ENCODE data around the gene APOC1. TPM values are rescaled to one million over a fixed set of nuclear protein-coding genes. Genes with fewer than 3 reads are reported as not detected.
A peak's percentile ranks its signal among the peaks of the same experiment; 100 is the strongest.
"Not testable (repeated sequence)": the region's sequence is repeated elsewhere in the genome, so short reads cannot be mapped to it uniquely, and the experiment has no call there.

APOC1 gene
- total RNA-seq, 1 donor from 2014 or later: 1.2 TPM

GRCh38 chr19:44884566-44884965 is 29.8 kb upstream of the APOC1 start:
- no peak for TF ChIP-seq CTCF (IDR thresholded peaks at IDR 0.05)
- Mint-ChIP-seq H3K4me3 (no peak overlapping the region), H3K27me3 (peaks cover 8% of the 10 kb centered on the region), H3K4me1 (peaks cover 5% of the 10 kb centered on the region), H3K36me3 (ENCODE audit: low read depth) (no peaks in the 10 kb centered on the region), H3K27ac (no peak overlapping the region), H3K9me3 (peaks cover 2% of the 10 kb centered on the region)
- ChIA-PET POLR2A (no interaction called here), CTCF (no interaction called here)
- intact Hi-C loops (cut with micrococcal nuclease): no loop called here
- DNase-seq (no peak), ATAC-seq (ENCODE audit: low read depth) (no peak)

DNA sequence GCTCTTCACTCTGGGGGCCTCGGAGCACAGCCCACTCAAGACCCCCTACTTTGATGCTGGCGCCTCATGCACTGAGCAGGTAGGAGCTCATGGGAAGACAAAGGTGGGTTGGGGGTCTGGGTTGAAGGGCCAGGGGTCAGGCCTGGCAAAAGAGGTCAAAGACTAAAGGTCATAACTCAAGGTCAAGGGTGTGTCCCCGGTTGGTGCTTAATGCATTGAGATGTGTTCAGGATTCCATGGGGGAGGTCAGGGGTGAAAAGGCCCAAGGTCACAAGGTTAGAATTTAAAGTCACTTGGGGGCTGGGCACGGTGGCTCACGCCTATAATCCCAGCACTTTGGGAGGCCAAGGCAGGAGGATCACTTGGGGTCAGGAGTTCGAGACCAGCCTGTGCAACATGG is 28.3 kb upstream of the APOC1 start:
- Mint-ChIP-seq H3K9me3 (peaks cover 2% of the 10 kb centered on the region), H3K36me3 (ENCODE audit: low read depth) (peaks cover 2% of the 10 kb centered on the region), H3K27me3 (peaks cover 5% of the 10 kb centered on the region), H3K4me1 (peaks cover 15% of the 10 kb centered on the region), H3K27ac (no peak overlapping the region), H3K4me3 (no peak overlapping the region)
- CTCF ChIA-PET: no interaction called here
- no peak for TF ChIP-seq CTCF (IDR thresholded peaks at IDR 0.05)
- DNase-seq (no peak), ATAC-seq (ENCODE audit: low read depth) (no peak)
- POLR2A ChIA-PET: no interaction called here
- intact Hi-C loops (cut with micrococcal nuclease): no loop called here

GRCh38 chr19:44887648-44888047 is 26.8 kb upstream of the APOC1 start:
- no peak for DNase-seq
- POLR2A ChIA-PET: no interaction called here
- CTCF ChIA-PET: no interaction called here
- Mint-ChIP-seq H3K27ac (no peak overlapping the region), H3K27me3 (peaks cover 3% of the 10 kb centered on the region), H3K36me3 (ENCODE audit: low read depth) (peaks cover 12% of the 10 kb centered on the region), H3K4me3 (no peak overlapping the region), H3K4me1 (peaks cover 26% of the 10 kb centered on the region), H3K9me3 (peaks cover 2% of the 10 kb centered on the region)
- ATAC-seq (ENCODE audit: low read depth): no peak
- TF ChIP-seq CTCF (IDR thresholded peaks at IDR 0.05): no peak
- intact Hi-C loops (cut with micrococcal nuclease): no loop called here

DNA sequence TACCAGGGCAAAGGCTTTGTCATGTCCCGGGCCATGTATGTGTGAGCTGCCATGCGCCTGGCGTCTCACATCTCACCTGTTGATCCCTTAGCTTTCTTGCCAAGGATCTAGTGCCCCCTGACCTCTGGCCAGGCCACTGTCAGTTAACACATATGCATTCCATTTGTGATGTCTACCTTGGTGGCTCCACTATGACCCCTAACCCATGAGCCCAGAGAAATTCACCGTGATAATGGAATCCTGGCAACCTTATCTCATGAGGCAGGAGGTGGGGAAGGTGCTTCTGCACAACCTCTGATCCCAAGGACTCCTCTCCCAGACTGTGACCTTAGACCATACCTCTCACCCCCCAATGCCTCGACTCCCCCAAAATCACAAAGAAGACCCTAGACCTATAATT is 26.1 kb upstream of the APOC1 start:
- ATAC-seq (ENCODE audit: low read depth); intact Hi-C loops (cut with micrococcal nuclease); H3K27me3 Mint-ChIP-seq; H3K4me3 Mint-ChIP-seq; POLR2A ChIA-PET; H3K9me3 Mint-ChIP-seq; H3K27ac Mint-ChIP-seq; CTCF ChIA-PET; DNase-seq: not testable (repeated sequence)
- peaks cover 19% of the 10 kb centered on the region for H3K36me3 Mint-ChIP-seq (ENCODE audit: low read depth)
- H3K4me1 Mint-ChIP-seq: peaks cover 33% of the 10 kb centered on the region

DNA sequence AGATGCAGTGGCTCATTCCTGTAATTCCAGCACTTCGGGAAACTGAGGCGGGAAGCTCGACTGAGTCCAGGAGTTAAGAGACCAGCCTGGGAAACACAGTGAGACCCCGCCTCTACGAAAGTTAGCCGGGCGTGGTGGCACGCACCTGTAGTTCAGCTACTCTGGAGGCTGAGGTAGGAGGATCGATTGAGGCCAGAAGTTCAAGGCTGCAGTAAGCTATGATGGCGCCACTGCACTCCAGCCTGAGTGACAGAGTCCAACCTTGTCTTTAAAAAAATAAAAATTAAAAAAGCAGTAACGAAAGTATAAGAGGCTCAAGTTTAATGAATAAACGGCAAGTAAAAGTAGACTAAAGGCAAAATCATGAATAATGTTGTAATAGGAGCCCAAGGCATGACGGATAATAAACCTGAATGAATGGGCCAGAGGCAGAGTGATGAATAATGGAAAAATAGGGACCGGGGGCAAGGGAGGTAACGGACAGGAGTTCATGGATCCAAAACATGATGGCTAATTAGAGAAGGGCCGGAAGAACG is 24.5 kb upstream of the APOC1 start:
- no peak for DNase-seq
- ATAC-seq (ENCODE audit: low read depth): no peak
- ChIA-PET CTCF (no interaction called here), POLR2A (interaction anchor here (0.6 to 3.1 kb wide), 18 partner anchors 9 to 996 kb away, joined by 3 to 11 read pairs (median 4); partner anchors contain the start of genes BLOC1S3, CLASRP, CLPTM1 and TRAPPC6A)
- no peaks in the 10 kb centered on the region for H3K27me3 Mint-ChIP-seq
- no peak for TF ChIP-seq CTCF (IDR thresholded peaks at IDR 0.05)
- H3K4me1 Mint-ChIP-seq: peaks cover 34% of the 10 kb centered on the region
- intact Hi-C loops (cut with micrococcal nuclease): loop anchor here (1.0 to 5.0 kb wide), 11 partner anchors 45 to 678 kb away; partner anchors contain the start of genes BLOC1S3, CLASRP, CLPTM1 and MARK4
- H3K27ac Mint-ChIP-seq: peak overlapping the region; percentile 87
- H3K9me3 Mint-ChIP-seq: peaks cover 2% of the 10 kb centered on the region
- peaks cover 31% of the 10 kb centered on the region for H3K36me3 Mint-ChIP-seq (ENCODE audit: low read depth)
- peak overlapping the region; percentile 83 for H3K4me3 Mint-ChIP-seq
